T-helper 2 cell treated with Interferon-gamma antibody and Interleukin-4, amounts not matched to agents 100 ng/mL and 5 ng/mL, for 36 hours (primary cell): ENCODE data around the gene ADARB2. TPM values are rescaled to one million over a fixed set of nuclear protein-coding genes. Genes with fewer than 3 reads are reported as not detected.

Source experiments
- intact Hi-C: fragments of 100-400 bp; cut with micrococcal nuclease; formaldehyde crosslinking; loops from one replicate; pipeline ENCODE4 v1.15.1; 2023
- total RNA-seq: library from RNA; stranded (reverse); gene quantifications from 2 replicates; pipeline ENCODE4 v1.2.3, GENCODE V29; 2022

Gene ADARB2
- total RNA-seq, 1 donor from 2014 or later, result not detected

GRCh38 chr10:1508096-1508495 is 229.2 kb downstream of the ADARB2 start:
- intact Hi-C loops, result no loop called here

DNA sequence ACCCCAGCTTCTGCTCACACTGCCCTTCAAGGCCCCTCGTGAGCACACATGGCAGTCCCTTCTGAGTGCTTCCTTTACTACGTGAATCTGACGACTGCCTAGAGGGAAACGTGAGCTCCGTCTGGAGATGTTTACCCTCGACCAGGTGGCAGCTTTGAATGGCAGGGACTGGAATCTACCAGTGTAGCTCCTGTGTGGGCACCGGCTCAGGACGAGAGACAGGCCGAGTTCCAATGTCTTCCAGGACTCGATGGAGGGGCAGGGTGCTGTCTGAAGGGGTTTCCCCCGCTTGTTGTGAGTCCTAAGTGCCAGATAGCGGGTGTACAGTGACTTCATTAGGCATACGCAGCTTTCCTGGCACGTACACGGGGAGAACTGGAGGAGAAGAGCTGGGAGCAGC is 229.9 kb downstream of the ADARB2 start:
- intact Hi-C loops, result no loop called here

DNA sequence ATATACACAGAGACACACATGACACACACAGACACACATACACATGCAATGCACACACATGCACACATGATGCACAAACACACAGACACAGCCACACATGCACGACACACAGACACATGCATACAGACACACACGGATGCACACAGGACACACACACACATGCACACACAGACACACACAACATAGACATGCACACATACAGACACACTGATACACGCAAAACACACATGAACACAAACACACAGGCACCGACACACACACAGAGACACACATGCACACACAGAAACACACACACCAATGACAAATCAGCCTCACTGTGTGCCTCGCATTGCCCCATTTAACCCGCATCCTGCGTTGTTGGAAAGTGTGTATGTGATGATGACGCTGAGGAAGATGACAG is 232.4 kb downstream of the ADARB2 start:
- intact Hi-C loops, result no loop called here

DNA sequence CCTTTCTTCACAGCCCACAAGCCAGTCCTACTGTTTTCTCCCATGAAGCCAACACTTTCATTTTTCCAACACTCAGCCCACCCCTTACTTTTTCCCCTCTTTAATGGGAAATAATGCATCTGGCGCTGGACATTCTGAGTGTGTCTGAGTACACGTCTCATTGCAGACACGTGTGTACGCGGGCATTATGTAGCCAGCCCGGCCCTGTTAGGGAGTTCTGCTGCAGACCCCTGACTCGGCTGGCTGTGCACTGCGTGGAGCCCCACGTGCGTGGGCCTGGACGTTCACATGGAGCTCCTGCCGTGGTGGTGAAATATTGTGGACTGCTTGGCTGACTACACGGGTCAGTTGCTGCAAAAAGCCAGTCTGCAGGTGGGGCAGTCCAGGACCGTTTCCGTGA is 233.0 kb downstream of the ADARB2 start:
- intact Hi-C loops, result no loop called here

DNA sequence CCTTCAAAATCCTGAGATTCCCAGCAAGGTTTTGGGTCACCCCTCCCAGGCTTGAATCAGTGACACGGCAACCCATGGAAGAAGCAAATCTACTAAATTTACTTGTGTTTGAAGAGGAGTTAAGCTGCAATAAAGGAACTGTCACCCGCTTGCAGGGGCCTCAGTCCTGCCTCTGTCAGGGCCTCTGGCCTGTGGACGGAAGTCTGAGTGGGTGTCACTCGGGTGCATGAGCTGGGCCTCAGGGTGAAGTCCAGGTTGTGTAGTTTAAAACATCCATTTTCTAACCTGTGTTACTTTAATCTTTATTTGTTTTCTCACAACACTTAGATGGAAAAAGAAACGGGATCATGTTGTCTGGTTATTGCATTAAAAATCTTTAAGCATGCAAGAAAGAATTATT is 234.9 kb downstream of the ADARB2 start:
- intact Hi-C loops, result no loop called here

GRCh38 chr10:1499359-1499957 is 237.9 kb downstream of the ADARB2 start:
- intact Hi-C loops, result no loop called here

DNA sequence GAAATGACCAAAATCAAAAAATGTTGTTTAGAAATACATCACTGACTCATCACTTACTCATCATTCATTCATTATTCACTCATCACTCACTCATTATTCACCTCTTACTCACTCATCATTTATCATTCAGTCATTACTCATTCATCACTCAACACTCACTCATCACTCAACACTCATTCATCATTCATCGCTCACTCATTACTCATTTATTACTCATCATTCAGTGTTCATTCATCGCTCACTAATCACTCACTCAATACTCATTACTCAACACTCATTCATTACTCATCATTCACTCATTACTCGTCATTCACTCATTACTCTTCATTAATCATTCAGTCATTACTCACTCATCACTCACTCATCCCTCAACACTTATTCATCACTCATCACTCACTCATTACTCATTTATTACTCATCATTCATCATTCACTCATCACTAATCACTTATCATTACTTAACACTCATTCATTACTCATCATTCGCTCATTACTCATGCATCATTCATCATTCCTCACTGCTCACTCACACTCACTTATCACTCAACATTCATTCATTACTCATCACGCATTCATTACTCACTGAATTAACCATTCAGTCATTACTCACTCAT is 238.5 kb downstream of the ADARB2 start:
- intact Hi-C loops, result no loop called here

DNA sequence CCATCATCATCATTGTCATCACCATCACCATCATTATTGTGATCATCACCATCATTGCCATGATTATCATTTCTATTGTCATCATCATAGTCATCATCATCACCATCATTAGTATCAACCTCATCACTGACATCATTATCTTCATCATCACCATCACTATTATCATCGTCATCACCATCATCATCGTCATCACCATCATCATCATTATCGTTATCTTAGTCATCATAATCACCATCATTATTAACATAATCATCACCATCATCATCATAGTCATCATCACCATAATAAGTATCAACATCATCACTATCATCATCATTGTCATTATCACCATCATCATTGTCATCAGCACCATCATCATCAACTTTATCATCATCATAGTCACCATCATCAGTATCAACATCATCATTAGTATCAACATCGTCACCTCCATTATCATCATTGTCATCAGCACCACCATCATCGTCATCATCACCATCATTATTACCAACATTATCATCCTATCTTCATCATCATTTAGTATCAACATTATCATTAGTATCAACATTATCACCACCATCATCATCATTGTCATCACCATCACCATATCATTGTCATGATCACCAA is 241.3 kb downstream of the ADARB2 start:
- intact Hi-C loops, result no loop called here

DNA sequence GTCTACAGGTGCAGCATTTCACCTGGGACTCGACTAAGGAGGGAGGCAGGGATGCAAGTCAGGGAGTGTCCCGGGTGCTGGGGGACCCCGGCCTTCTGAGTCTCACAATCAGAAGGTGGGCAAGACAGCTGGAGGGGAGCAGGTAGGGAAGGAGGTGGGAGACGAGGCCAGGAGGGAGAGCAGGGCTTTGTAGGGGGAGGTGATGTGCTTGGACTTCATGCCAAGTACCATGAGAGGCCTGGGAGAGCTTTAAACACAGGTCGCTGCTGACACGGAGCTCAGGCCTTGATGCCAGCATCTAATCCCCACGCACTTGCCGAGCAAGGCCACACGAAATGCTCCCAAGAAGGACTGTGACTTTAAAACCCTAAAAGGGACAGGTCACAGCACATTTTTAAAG is 244.7 kb downstream of the ADARB2 start:
- intact Hi-C loops, result no loop called here

DNA sequence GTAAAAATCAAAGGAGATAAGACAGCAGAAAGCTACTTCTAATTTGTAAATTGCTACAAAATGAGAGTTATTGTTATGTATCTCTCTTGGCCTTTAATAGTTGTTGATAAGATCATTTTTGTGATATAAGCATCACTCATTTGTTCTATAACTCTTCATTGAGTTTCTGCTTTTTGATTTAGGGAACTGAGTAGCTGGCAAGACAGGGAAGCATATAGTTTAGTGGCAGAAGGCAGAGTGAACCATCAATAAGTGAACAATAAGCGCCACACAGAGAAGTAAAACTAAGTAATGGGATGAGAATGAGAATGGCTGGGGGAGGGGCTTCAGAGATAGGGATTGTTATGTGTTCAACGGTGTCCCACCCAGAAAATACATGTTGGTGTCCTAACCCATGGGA is 245.4 kb downstream of the ADARB2 start:
- intact Hi-C loops, result no loop called here

DNA sequence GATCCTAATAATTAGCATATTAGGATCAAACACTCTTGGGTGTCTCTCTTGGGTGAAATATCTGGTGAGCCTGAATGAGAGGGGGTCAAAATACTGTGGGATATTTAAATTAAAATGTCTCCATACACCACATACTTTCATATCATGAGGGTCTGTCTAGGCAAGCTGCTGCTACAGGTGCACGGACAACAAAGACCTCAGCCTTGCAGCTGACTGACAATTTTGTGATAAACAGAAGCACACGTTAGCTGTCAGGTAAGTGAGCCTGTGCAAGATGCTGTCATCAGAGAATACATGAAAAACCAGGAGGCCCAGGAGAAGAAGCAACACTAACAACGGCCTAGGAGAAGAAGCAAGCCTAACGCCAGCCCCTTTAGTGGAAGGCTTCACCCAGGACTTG is 247.5 kb downstream of the ADARB2 start:
- intact Hi-C loops, result no loop called here

GRCh38 chr10:1488970-1489548 is 248.3 kb downstream of the ADARB2 start:
- intact Hi-C loops, result no loop called here

DNA sequence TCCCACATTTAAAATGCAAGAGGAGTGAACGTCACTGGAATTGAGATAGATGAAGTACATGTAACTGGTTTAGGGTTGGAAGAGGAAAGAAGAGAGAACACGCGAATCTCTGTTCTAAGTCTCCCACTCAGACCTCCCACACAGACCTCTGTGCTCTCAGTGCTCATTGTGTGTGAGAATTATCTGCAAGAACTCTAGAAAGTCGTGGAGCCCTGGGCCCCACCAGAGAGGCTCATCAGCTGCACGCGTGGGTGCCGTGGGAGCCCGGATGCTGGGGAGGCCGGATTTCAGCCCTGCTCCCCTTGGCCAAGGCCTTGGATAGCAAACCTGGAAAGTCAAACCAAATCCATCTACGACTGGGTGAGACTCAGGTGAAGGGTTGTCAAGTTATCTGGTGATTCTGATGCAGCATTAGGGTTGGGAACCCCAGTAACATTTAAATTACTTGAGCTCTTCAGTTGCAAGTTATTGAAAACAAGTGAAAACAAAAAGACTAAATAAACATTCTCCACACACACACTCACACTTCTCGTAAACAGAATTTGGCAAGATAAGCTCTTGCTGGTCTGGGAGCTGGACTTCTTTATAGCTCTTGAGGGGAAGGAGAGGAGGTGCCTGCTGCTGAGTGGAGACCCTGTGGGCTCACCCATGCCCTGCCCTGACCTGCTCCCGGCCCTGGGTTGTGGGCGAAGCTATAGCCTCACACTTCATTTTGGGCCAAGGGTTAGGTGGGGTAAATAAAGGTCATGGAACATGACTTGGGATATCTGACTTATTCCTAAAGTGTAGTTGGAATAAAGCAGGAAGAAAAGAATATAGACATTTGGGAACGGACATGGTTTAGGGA is 250.3 kb downstream of the ADARB2 start:
- intact Hi-C loops, result no loop called here

- intact Hi-C loops, result no loop called here
These were observed 252.0 kb downstream of the ADARB2 start for GRCh38 chr10:1485357-1485756.

GRCh38 chr10:1483826-1484225 is 253.5 kb downstream of the ADARB2 start:
- intact Hi-C loops, result no loop called here

DNA sequence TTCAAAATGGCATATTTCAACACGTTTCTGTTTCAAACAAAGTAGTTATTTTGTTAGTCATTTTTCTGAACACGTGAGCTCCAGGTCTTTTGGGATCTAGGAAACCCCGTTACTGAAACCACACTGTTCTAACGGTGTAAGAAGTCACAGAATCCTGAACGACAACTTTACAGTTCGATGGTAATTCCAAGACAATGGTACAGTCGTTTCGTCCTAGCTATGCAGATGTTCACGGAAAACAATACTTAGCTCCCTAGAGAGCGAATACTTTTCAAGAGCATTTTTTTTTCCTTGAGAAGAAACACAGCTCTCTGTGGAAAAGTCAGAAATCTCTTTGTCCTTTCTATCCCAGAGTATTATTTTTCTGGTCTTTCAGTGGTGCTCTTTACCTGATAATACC is 254.1 kb downstream of the ADARB2 start:
- intact Hi-C loops, result no loop called here

- intact Hi-C loops, result no loop called here
These were observed 259.7 kb downstream of the ADARB2 start for GRCh38 chr10:1477578-1477977.

GRCh38 chr10:1476455-1476803 is 260.9 kb downstream of the ADARB2 start:
- intact Hi-C loops, result no loop called here

DNA sequence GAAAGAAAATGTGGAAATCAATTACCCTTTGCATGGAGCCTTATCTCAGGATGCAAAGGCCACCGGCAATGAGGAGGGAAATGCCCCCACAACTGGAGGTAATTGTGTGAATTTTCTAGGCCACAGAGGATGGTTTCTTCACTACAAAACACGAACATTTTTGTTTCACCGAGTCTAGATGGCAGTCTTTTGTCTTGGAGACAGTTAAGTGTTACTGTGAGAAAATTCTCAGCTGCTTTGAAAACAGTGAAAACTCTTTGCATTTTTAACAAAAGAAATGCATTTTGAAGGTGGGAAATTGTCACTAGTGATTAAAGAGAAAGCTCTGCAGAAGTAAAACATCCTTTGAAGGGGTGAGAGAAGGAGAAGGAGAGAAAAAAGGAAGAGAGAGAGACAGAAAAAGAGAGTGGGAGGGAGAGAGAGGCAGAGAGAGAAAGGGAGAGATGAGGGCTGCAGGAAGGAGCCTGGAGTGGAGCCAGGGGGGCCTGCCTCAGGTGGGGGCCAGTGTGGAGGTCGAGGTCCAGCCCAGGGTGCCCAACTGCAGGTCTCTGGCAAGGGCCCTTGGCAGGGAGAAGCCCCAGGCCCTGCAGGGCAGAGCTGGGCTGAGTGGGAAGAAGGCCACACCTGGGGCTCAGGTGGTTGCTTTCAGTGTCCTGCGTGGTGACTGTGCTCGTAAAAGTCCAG is 261.4 kb downstream of the ADARB2 start:
- intact Hi-C loops, result no loop called here

DNA sequence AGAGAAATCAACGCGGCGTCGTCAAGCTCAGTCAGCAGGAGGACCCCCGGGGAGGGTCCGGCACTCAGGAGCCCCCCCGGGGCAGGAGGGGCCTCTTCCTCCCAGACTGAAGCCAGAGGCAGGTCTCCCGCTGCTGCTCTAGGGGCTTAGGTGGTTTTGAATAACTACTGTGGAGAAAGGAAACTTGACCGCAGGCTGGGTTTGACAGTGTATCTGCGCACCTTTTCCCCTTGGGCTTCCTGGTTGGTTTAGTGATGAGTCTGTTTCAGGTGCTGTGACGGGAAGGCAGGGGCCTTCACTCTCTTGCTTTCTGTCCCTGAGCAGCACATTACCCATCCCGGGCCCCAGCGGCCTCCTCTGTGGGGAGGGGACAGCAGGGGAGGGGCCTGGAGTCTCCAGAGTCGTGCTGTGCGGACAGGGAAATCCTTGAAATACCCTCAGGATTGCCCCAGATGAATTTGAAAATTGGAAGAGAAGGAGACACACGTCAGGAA is 262.2 kb downstream of the ADARB2 start:
- intact Hi-C loops, result no loop called here
